HG03354 (cell line): ENCODE measurements around the gene CD300LG.
A peak's percentile ranks its signal among the peaks of the same experiment; 100 is the strongest.
"Not testable (repeated sequence)": the region's sequence is repeated elsewhere in the genome, so short reads cannot be mapped to it uniquely, and the experiment has no call there.

ENCODE experiments used
- ATAC-seq: cut with Tn5 transposase; IDR thresholded peaks from one replicate; pipeline ENCODE4 v1.9.1; 2021; ENCODE audit warnings: mild to moderate bottlenecking; ENCODE audit not compliant: unreplicated experiment, poor library complexity, severe bottlenecking

CD300LG gene

GRCh38 chr17:43874293-43874692 lies 27.3 kb downstream of the CD300LG start:
- ATAC-seq = no peak

DNA sequence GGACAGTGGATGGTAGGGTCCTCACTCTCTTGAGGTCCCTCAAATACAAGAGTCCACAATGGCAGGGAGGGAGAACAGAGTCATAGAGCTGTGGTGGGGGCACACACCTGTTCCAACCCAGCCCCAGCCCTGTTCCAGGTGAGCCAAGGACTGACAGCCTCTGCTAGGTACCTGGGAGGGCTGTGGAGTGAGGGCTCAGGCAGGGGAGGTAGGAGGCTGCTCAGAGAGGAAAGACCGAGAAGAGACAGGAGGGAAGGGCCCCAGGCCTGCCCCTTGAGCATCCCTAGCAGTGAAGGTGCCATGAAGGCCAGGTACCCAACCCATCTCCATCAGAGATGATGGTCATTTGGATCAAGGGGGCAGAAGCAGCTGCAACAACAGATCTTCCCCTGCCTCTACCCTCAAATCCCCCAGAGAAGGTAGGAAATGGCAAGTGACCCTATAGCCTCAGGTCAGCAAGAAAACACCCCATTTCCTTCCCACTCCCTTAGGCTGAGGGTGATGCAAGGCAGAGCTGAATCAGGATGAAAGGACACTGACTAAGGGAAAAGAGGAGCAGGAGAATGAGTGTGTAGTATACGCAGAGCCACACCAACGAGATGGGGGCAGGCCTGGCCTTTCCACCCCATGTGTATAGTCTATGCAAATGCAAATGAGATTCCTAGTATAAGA lies 28.6 kb downstream of the CD300LG start:
- ATAC-seq = no peak

DNA sequence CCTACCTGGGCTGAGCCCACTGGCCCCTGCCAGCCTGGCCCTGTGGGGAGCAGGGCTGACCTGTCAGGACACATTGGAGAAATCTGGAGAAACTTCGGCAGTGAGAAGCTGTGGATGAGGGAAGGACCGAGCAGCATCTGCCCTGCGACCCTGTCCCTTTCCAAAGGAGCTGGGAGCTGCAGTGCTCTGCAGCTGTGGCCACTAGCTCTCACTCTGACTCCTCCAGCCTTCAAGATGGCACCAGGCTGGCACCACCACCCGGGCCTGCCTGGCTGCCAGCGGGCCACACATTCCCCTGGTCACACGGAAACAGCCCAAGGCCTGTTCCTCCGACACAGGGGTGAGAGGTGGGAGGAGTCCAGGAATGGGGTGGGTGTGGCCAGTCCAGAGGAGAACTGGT lies 30.1 kb downstream of the CD300LG start:
- no peak for ATAC-seq

- ATAC-seq = no peak
Observed at GRCh38 chr17:43877451-43878155, 30.6 kb downstream of the CD300LG start.

- peak; percentile 64 for ATAC-seq
Observed at GRCh38 chr17:43878260-43879175, 31.5 kb downstream of the CD300LG start.

- ATAC-seq = no peak
Observed at GRCh38 chr17:43879723-43880419, 32.9 kb downstream of the CD300LG start.

- no peak for ATAC-seq
Observed at GRCh38 chr17:43880420-43880991, 33.5 kb downstream of the CD300LG start.

DNA sequence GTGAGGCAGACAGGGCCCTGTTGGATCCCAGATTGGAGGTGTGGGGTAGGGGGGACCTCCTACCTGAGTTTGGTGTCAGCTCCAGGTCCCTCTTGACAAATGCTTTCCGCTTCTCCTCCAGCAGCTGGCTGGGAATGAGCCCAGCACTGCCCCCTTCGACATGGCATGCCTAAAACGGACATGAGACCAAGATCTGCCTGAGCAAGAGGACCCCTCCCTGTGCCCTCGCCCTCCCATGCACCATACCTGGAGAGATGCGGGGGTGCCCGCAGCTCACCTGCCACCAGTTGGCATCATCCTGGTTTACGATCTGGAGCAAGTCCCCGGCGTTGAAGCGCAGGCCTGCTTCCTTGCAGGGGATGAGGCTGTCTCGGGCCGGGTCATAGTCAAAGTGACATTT lies 34.2 kb downstream of the CD300LG start:
- ATAC-seq = no peak

DNA sequence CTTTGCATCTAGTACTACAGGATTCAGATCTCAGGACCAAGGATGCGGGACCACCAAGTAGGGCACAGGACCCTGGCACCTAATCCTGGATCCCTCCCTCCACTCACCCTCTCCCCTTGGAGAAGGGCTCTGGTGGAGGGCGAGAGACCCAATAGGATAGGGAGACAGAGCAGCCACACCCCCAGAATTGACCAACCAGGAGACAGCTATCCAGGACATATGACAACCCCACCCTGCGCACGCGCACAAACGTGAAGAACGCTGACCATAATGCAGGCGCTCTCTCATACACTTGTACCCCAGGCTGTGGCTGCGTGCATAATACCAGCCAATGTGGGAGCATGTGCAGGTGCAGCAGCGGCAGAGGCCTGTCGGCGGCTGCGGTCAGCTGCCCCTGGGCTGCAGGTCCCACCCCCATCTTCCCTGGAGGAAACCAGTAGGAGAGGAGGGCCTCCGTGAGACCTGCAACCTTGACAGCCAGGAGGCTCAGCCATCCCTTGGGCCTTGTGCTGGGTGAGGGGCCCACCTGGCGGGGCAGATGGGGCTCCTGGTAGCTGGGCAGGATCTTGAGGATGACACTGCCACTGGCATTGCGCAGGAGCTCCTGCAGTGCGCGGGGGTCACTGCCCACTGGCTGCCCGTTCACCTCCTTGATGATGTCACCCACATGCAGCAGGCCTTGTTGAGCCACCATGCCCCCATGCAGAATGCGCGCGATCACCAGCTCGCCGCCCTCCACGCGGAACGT lies 35.0 kb downstream of the CD300LG start:
- ATAC-seq = no peak

- no peak for ATAC-seq
Observed at GRCh38 chr17:43882761-43883415, 35.9 kb downstream of the CD300LG start.

- ATAC-seq = no peak
Observed at GRCh38 chr17:43888548-43888947, 41.6 kb downstream of the CD300LG start.

GRCh38 chr17:43890240-43890639 lies 43.3 kb downstream of the CD300LG start:
- no peak for ATAC-seq

- ATAC-seq = no peak
Observed at GRCh38 chr17:43891851-43892646, 45.1 kb downstream of the CD300LG start.

- no peak for ATAC-seq
Observed at GRCh38 chr17:43892647-43892952, 45.6 kb downstream of the CD300LG start.

GRCh38 chr17:43894494-43894893 lies 47.5 kb downstream of the CD300LG start:
- not testable (repeated sequence) for ATAC-seq

GRCh38 chr17:43897831-43898230 lies 50.9 kb downstream of the CD300LG start:
- no peak for ATAC-seq

- no peak for ATAC-seq
Observed at GRCh38 chr17:43898446-43898845, 51.5 kb downstream of the CD300LG start.
